Measurements from ENCODE around the gene IER5L. TPM values are rescaled to one million over a fixed set of nuclear protein-coding genes. Genes with fewer than 3 reads are reported as not detected.

The IER5L gene
- total and polyA plus RNA-seq, 2 donors (not counting 3 experiments of a cell fraction or from before 2014, with no cell fraction given) = 5.3 to 12.3 TPM

- dilution Hi-C loops (cut with MboI; ENCODE audit: extremely low pct_ligation_motif_present, low sequenced_read_pairs) (no loop called here), intact Hi-C loops (cut with micrococcal nuclease) (no loop called here)
- no peaks in the 10 kb centered on the region for H3K9me1 ChIP-seq (replicated peaks; ENCODE audit: control insufficient read depth, extremely low read depth, insufficient read depth, low read length)
- no peak for FAIRE-seq
- CTCF ChIA-PET = no interaction called here
- no peaks in the 10 kb centered on the region for H3K9me3 ChIP-seq (replicated peaks; ENCODE audit: control insufficient read depth, insufficient read depth, low read length)
- no peaks in the 10 kb centered on the region for H3K79me2 ChIP-seq (ENCODE audit: control insufficient read depth, insufficient read depth, low read length)
- BruUV-seq (replicated peaks) = no TSS peak
- H3K4me3 ChIP-seq (replicated peaks in 1 of 3; ENCODE audit: insufficient read depth in 1 of 3, low read depth in 1 of 3, low read length in 3 of 3) = no peak overlapping the region
- TF ChIP-seq MYC (IDR thresholded peaks at IDR 0.05; ENCODE audit: low read depth, low read length) (no peak), MAX (IDR thresholded peaks at IDR 0.05; ENCODE audit: insufficient read depth, insufficient read length) (no peak), EZH2 (IDR thresholded peaks at IDR 0.05; ENCODE audit: borderline replicate concordance, low read depth, low read length, severe bottlenecking) (no peak), JUN (IDR thresholded peaks at IDR 0.05; ENCODE audit: borderline replicate concordance, insufficient read depth, insufficient read length, low read depth) (no peak), POLR2A (IDR thresholded peaks at IDR 0.05; ENCODE audit: low read depth, low read length) (no peak), POLR2AphosphoS5 (IDR thresholded peaks at IDR 0.05; ENCODE audit: insufficient read depth, low read depth, low read length) (no peak), FOS (IDR thresholded peaks at IDR 0.05; ENCODE audit: borderline replicate concordance, insufficient read depth, low read length) (no peak), CTCF (IDR thresholded peaks at IDR 0.05; ENCODE audit: extremely low read depth in 1 of 2, insufficient read depth in 1 of 2, low read depth in 1 of 2, low read length in 2 of 2) (no peak), GATA2 (IDR thresholded peaks at IDR 0.05; ENCODE audit: insufficient read depth, insufficient read length, low read depth, low read length) (no peak)
- H2AFZ ChIP-seq (ENCODE audit: low read depth, low read length) = no peak overlapping the region
- DNase-seq (ENCODE audit: low read depth, low spot score) = no peak
- H4K20me1 ChIP-seq (replicated peaks; ENCODE audit: control insufficient read depth, extremely low read depth, insufficient read depth, low read length) = no peaks in the 10 kb centered on the region
- no peaks in the 10 kb centered on the region for H3K36me3 ChIP-seq (ENCODE audit: control insufficient read depth in 2 of 2, extremely low read depth in 1 of 2, insufficient read depth in 2 of 2, low read length in 2 of 2)
- H3K4me1 ChIP-seq (ENCODE audit: control insufficient read depth, extremely low read depth, insufficient read depth, low read length) = no peaks in the 10 kb centered on the region
- no peak overlapping the region for H3K9ac ChIP-seq (replicated peaks; ENCODE audit: extremely low read depth, insufficient read depth, low read length)
- H3K4me2 ChIP-seq (ENCODE audit: insufficient read depth, low read length) = no peak overlapping the region
- POLR2A ChIA-PET = no interaction called here
- H3K27ac ChIP-seq (ENCODE audit: insufficient read depth, low read depth, low read length) = no peak overlapping the region
- no peaks in the 10 kb centered on the region for H3K27me3 ChIP-seq (ENCODE audit: control insufficient read depth in 2 of 2, insufficient read depth in 2 of 2, low read length in 2 of 2)
These were observed 40.9 kb upstream of the IER5L start for GRCh38 chr9:129218918-129219317.

All from endothelial cell of umbilical vein (primary cell).